Right atrium auricular region (tissue), 2 donors: ENCODE measurements around the gene SUSD6. TPM values are rescaled to one million over a fixed set of nuclear protein-coding genes. Genes with fewer than 3 reads are reported as not detected.

Experiments
- DNase-seq: peaks from one replicate; pipeline ENCODE4 v3.0.0-alpha.2; 2019; ENCODE audit warnings: low spot score
- H3K27ac ChIP-seq, 2 donors: fragments of 200-600 bp; sonication (generic); 1 replicate in 1 of 2; 2 replicates in 1 of 2; pipeline ENCODE4 v1.5.1; 2016 to 2019
- H3K27me3 ChIP-seq, 2 donors: fragments of 200-600 bp; sonication (generic); one replicate each; pipeline versions ENCODE4 v1.5.1 to v1.6.0; 2017 to 2019
- H3K36me3 ChIP-seq: fragments of 200-600 bp; sonication (generic); one replicate; pipeline ENCODE4 v1.5.1; 2016
- H3K4me1 ChIP-seq, 2 donors: fragments of 200-600 bp; sonication (generic); one replicate each; pipeline versions ENCODE4 v1.5.1 to v1.6.0; 2017 to 2019
- H3K4me3 ChIP-seq, 2 donors: fragments of 200-600 bp; sonication (generic); 1 replicate in 1 of 2; 2 replicates in 1 of 2; pipeline ENCODE4 v1.5.1; 2017 to 2019; ENCODE audit warnings: mild to moderate bottlenecking in 1 of 2, moderate library complexity in 1 of 2
- H3K9me3 ChIP-seq, 2 donors: fragments of 200-600 bp; sonication (generic); one replicate each; pipeline ENCODE4 v1.5.1; 2019
- total RNA-seq, 2 donors: library from RNA; depleted of rRNA; stranded (reverse); fragments of >200 nt; gene quantifications; one replicate each; pipeline ENCODE4 v1.1.0, GENCODE V29; 2016
- TF ChIP-seq, protein P1 (sequence below), 2 donors: fragments of 200-600 bp; sonication (generic); IDR thresholded peaks; one replicate each; pipeline ENCODE4 v1.5.1; 2019; ENCODE audit warnings: antibody characterized with exemption in 2 of 2

Gene SUSD6
- total RNA-seq, 2 donors from 2014 or later: 19.2 to 24.7 TPM

DNA sequence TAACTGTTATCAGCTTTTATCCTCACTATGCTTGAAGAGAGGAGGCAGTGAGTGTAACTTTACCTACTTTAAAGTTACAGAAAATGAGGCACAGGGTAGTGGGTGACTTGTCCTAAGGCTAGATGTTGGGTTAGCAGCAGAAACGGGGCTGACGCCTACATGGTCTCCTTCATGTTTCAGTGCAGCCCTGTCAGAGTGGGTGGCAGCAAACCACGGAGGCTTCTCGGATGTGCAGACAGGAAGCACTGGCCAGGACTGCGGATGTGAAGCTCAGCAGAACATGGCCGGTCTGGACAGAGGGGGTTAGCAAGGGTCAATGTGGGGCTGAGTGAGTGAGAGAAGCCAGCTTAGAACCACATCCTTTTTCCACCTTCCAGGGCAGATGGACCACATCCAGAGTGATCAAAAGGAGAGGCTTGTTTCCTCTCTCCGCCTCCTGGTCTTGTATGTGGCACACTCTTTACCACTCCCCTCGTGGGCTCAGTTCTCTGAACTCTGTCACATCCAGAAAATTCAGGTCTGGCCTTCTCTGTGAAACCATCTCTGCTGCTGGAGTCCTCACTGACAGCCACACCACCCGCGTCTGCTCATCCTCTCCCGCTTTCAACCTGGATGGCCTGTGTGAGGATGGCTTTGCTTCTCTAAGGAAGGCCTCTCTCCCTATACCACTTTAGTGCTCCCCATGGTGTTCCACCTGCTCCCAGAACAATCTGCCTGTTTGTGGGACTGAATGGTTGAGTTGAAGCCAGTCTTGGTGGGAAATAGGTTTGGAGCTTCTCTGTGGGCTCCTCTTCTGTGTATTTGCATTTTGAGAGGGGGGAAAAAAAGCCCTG, 14.1 kb downstream of the SUSD6 start:
- TF ChIP-seq, protein P1, sequence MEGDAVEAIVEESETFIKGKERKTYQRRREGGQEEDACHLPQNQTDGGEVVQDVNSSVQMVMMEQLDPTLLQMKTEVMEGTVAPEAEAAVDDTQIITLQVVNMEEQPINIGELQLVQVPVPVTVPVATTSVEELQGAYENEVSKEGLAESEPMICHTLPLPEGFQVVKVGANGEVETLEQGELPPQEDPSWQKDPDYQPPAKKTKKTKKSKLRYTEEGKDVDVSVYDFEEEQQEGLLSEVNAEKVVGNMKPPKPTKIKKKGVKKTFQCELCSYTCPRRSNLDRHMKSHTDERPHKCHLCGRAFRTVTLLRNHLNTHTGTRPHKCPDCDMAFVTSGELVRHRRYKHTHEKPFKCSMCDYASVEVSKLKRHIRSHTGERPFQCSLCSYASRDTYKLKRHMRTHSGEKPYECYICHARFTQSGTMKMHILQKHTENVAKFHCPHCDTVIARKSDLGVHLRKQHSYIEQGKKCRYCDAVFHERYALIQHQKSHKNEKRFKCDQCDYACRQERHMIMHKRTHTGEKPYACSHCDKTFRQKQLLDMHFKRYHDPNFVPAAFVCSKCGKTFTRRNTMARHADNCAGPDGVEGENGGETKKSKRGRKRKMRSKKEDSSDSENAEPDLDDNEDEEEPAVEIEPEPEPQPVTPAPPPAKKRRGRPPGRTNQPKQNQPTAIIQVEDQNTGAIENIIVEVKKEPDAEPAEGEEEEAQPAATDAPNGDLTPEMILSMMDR (IDR thresholded peaks at IDR 0.05): no peak
- peaks cover 0 to 89% of the 10 kb centered on the region in 2 donors for H3K4me1 ChIP-seq
- no peak overlapping the region for H3K27ac ChIP-seq
- no peaks in the 10 kb centered on the region for H3K9me3 ChIP-seq
- no peaks in the 10 kb centered on the region for H3K27me3 ChIP-seq
- H3K36me3 ChIP-seq: no peaks in the 10 kb centered on the region
- no peak overlapping the region for H3K4me3 ChIP-seq
- peak; percentile 74 for DNase-seq

DNA sequence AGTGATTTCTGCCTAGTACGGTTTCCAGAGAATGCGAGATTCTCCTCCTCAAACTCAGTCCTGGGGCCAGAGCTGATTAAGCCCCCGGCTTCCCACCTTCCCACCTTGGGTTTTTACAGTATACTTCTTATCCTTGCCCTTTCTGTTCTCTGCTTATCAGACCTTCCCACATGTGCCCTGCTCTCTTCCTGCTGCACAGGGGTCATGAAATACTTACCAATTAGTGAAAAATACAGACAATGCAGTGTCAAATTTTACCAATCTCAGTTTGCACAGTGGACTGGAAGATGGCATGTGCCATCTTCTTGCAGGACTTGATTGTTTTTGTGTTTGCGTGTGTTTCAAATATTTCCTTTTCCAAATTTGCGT, 14.7 kb downstream of the SUSD6 start:
- Histone ChIP-seq H3K27ac (no peak overlapping the region), H3K4me1 (peaks cover 0 to 89% of the 10 kb centered on the region in 2 donors)

DNA sequence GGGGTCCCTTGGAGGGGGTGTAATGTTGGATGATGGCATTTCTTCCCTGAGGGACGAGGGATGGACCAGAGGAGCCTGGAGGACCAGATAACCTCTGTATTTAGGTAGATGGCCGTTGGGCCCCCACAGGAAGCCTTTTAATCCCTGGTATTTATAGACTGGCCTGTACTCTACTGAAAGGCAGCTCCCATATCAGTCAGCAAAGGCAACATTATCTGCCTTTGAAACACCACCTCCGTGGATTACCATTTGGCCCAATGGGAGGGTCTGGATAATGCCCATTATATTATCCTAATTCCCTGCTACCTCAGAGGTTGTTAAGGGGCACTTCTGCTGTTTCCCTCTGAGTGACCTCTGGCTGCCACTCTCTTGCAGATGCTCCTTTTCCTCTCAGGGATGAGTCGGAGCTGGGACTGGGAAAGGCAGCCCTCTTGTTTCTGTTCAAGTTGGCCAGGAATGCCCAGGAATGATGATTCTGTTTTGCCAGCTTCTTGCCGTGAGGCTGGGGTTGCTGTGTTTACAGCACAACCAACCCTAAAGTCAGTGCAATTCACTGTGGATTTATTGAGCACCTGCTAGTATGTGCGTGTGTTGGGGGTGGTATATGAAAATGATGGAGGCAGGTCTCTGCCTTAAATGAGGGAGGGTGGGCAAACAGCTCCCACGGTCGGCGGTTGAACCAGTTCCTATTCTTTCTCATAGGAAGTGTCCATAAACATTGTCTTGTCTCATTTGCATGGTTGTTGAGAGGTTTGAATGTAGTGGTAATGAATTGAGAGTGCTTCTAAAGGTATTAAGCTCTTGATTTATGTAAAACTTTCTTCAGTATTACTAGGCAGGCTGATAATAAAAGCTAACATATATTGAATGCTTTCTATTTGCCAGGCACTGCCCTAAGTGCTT, 18.1 kb downstream of the SUSD6 start:
- no peak for DNase-seq
- Histone ChIP-seq H3K27me3 (no peaks in the 10 kb centered on the region), H3K4me3 (no peak overlapping the region), H3K27ac (no peak overlapping the region), H3K36me3 (no peaks in the 10 kb centered on the region), H3K9me3 (no peaks in the 10 kb centered on the region), H3K4me1 (peaks cover 0 to 95% of the 10 kb centered on the region in 2 donors)
- TF ChIP-seq, protein P1 (IDR thresholded peaks at IDR 0.05): no peak

More for the DNA sequence above, 14.7 kb downstream of the SUSD6 start:
- H3K27me3 ChIP-seq: no peaks in the 10 kb centered on the region
- no peak overlapping the region for H3K4me3 ChIP-seq
- no peaks in the 10 kb centered on the region for H3K36me3 ChIP-seq
- TF ChIP-seq, protein P1 (IDR thresholded peaks at IDR 0.05): no peak
- no peak for DNase-seq
- no peaks in the 10 kb centered on the region for H3K9me3 ChIP-seq

DNA sequence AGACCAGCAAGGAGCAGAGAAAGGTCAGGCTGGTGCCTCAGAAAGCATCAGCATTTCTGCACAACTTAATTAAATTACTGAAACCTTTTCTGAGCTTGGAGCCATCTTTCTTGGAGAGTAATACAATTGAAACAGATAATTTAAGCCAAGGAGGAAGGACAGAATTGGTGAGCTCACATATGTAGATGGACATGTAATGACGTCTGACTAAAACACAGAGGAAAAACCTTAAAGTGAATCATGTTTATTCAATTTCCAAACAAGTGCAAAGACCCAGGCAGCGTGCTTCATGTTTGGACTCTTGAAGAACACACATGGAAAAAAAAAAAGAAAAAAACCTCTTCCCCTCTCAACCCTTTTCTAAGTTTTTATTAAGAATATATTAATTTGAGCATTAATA, 19.0 kb downstream of the SUSD6 start:
- Histone ChIP-seq H3K27ac (no peak overlapping the region), H3K27me3 (no peaks in the 10 kb centered on the region), H3K9me3 (no peaks in the 10 kb centered on the region), H3K4me3 (no peak overlapping the region), H3K36me3 (no peaks in the 10 kb centered on the region), H3K4me1 (peaks cover 0 to 95% of the 10 kb centered on the region in 2 donors)
- no peak for DNase-seq
- TF ChIP-seq, protein P1 (IDR thresholded peaks at IDR 0.05): no peak

DNA sequence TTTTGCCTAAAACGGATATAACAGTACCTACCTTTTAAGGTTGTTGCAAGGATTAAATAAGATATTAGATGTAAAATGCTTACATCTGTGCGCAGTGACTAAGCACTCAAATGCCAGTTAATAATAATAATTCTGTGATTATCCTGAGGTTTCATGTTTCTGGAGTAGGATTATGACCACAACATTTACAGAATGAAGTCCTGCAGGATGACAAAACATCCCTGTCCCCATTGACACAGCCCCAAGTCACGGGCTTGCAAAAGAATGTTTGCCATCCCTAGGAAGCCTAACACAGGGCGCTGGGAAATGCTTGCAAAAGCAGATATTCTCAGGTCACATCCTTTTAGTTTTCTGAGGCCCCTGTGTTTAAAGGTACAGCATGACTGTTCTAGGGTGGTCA, 20.1 kb downstream of the SUSD6 start:
- H3K36me3 ChIP-seq: no peaks in the 10 kb centered on the region
- peaks cover 0 to 97% of the 10 kb centered on the region in 2 donors for H3K4me1 ChIP-seq
- no peaks in the 10 kb centered on the region for H3K9me3 ChIP-seq
- no peak overlapping the region for H3K4me3 ChIP-seq
- H3K27me3 ChIP-seq: no peaks in the 10 kb centered on the region
- H3K27ac ChIP-seq: no peak overlapping the region
- no peak for DNase-seq
- TF ChIP-seq, protein P1 (IDR thresholded peaks at IDR 0.05): no peak
